Measurements from ENCODE around the gene PLA2G3.
A peak's percentile ranks its signal among the peaks of the same experiment; 100 is the strongest.

PLA2G3 gene

DNA sequence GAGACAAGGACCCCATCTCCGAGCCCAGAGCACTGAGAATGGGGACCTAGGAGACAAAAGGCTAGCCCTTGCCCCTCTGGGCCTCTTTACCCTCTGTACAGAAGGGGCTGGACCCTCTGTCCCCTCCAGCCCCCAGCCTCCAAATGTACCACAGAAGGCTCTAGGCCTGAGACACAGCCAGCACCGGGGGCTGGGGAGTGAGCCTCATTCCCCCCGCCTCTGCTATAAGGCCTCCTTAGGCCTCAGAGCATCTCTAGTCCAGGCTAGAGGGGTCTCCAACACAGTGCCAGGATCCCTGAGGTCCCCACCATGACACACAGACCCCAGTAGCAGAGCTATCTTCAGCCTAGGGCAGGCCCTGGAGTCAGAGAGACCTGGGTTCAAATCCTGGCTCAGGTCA, 54.4 kb downstream of the PLA2G3 start:
- DNase-seq: peak; percentile 32

GRCh38 chr22:31085493-31085824, 54.8 kb downstream of the PLA2G3 start:
- DNase-seq: no peak

- peak; percentile 91 for DNase-seq
These were observed 55.4 kb downstream of the PLA2G3 start for GRCh38 chr22:31084811-31085492.
